SJSA1 (cell line): ENCODE data around the gene RGS3. TPM values are rescaled to one million over a fixed set of nuclear protein-coding genes. Genes with fewer than 3 reads are reported as not detected.

Experiments used
- DNase-seq, 2 experiments: peaks; one replicate each; pipeline ENCODE4 v3.0.0-alpha.2; 2015 to 2020; ENCODE audit warnings: low spot score in 2 of 2, low read depth in 1 of 2
- H3K27ac ChIP-seq: fragments of 250-450 bp; sonication (Bioruptor Pico); 2 replicates; pipeline ENCODE4 v1.5.1; 2020; ENCODE audit warnings: mild to moderate bottlenecking, moderate library complexity
- H3K27me3 ChIP-seq: fragments of 250-450 bp; sonication (Bioruptor Pico); replicated peaks from 2 replicates; pipeline ENCODE4 v1.5.1; 2020; ENCODE audit warnings: mild to moderate bottlenecking, moderate library complexity
- H3K36me3 ChIP-seq: fragments of 250-450 bp; sonication (Bioruptor Pico); 2 replicates; pipeline ENCODE4 v1.5.1; 2020; ENCODE audit warnings: mild to moderate bottlenecking
- H3K4me1 ChIP-seq: fragments of 250-450 bp; sonication (Bioruptor Pico); replicated peaks from 2 replicates; pipeline ENCODE4 v1.6.1; 2021; ENCODE audit warnings: mild to moderate bottlenecking
- H3K4me3 ChIP-seq: fragments of 250-450 bp; sonication (Bioruptor Pico); 2 replicates; pipeline ENCODE4 v1.5.1; 2020; ENCODE audit warnings: mild to moderate bottlenecking
- H3K9me3 ChIP-seq: fragments of 250-450 bp; sonication (Bioruptor Pico); replicated peaks from 2 replicates; pipeline ENCODE4 v1.5.1; 2020; ENCODE audit warnings: mild to moderate bottlenecking
- total RNA-seq: library from RNA; depleted of rRNA; stranded (reverse); fragments of >200 nt; shearing (Covaris generic); gene quantifications from 2 replicates; pipeline ENCODE4 v1.2.3, GENCODE V29; 2014

Gene RGS3
- total RNA-seq, 1 experiment from 2014 or later: 54.8 TPM

GRCh38 chr9:113599646-113600022 is 136.1 kb downstream of the RGS3 start:
- H3K9me3 ChIP-seq: no peaks in the 10 kb centered on the region
- no peak overlapping the region for H3K4me3 ChIP-seq
- peak in 1 of 2 experiments; percentile 70 for DNase-seq
- H3K27ac ChIP-seq: peak overlapping the region; percentile 47
- no peaks in the 10 kb centered on the region for H3K27me3 ChIP-seq
- H3K4me1 ChIP-seq: peaks cover 36% of the 10 kb centered on the region
- H3K36me3 ChIP-seq: peaks cover 42% of the 10 kb centered on the region

- H3K27me3 ChIP-seq: no peaks in the 10 kb centered on the region
- no peak overlapping the region for H3K4me3 ChIP-seq
- no peaks in the 10 kb centered on the region for H3K9me3 ChIP-seq
- H3K4me1 ChIP-seq: peaks cover 30% of the 10 kb centered on the region
- DNase-seq: no peak
- H3K36me3 ChIP-seq: peaks cover 36% of the 10 kb centered on the region
- H3K27ac ChIP-seq: 0 out of 2 replicates have a peak overlapping the region, but pooled peaks have one; percentile 8
Observed at GRCh38 chr9:113600023-113600823, 136.7 kb downstream of the RGS3 start.

- no peak overlapping the region for H3K27ac ChIP-seq
- peaks cover 28% of the 10 kb centered on the region for H3K36me3 ChIP-seq
- H3K4me3 ChIP-seq: no peak overlapping the region
- DNase-seq: no peak
- H3K4me1 ChIP-seq: peaks cover 23% of the 10 kb centered on the region
- H3K27me3 ChIP-seq: no peaks in the 10 kb centered on the region
- no peaks in the 10 kb centered on the region; the same call in 1 of the 2 replicates for H3K9me3 ChIP-seq
Observed at GRCh38 chr9:113600871-113601614, 137.5 kb downstream of the RGS3 start.

- peaks cover 23% of the 10 kb centered on the region for H3K4me1 ChIP-seq
- DNase-seq: no peak
- H3K36me3 ChIP-seq: peaks cover 22% of the 10 kb centered on the region
- H3K27me3 ChIP-seq: no peaks in the 10 kb centered on the region
- no peak overlapping the region for H3K4me3 ChIP-seq
- no peak overlapping the region for H3K27ac ChIP-seq
- no peaks in the 10 kb centered on the region; the same call in 1 of the 2 replicates for H3K9me3 ChIP-seq
Observed at GRCh38 chr9:113601656-113602055, 138.1 kb downstream of the RGS3 start.

GRCh38 chr9:113602126-113603047 is 138.9 kb downstream of the RGS3 start:
- Histone ChIP-seq H3K4me3 (no peak overlapping the region), H3K4me1 (peaks cover 23% of the 10 kb centered on the region), H3K36me3 (peaks cover 14% of the 10 kb centered on the region), H3K9me3 (no peaks in the 10 kb centered on the region; the same call in 1 of the 2 replicates), H3K27me3 (no peaks in the 10 kb centered on the region), H3K27ac (no peak overlapping the region)
- DNase-seq: peak in 1 of 2 experiments; percentile 63

- Histone ChIP-seq H3K36me3 (peaks cover 8% of the 10 kb centered on the region), H3K9me3 (no peaks in the 10 kb centered on the region; the same call in 1 of the 2 replicates), H3K4me1 (peaks cover 23% of the 10 kb centered on the region), H3K27me3 (no peaks in the 10 kb centered on the region), H3K4me3 (no peak overlapping the region), H3K27ac (no peak overlapping the region)
- no peak for DNase-seq
Observed at GRCh38 chr9:113603048-113603375, 139.5 kb downstream of the RGS3 start.

- no peak overlapping the region for H3K4me3 ChIP-seq
- H3K4me1 ChIP-seq: peaks cover 22% of the 10 kb centered on the region
- H3K9me3 ChIP-seq: no peaks in the 10 kb centered on the region; the same call in 1 of the 2 replicates
- peaks cover under 1% of the 10 kb centered on the region; the same call in 1 of the 2 replicates for H3K36me3 ChIP-seq
- no peak overlapping the region for H3K27ac ChIP-seq
- no peak for DNase-seq
- no peaks in the 10 kb centered on the region for H3K27me3 ChIP-seq
Observed at GRCh38 chr9:113603773-113604172, 140.2 kb downstream of the RGS3 start.

- Histone ChIP-seq H3K27ac (no peak overlapping the region), H3K36me3 (no peaks in the 10 kb centered on the region), H3K27me3 (no peaks in the 10 kb centered on the region), H3K9me3 (no peaks in the 10 kb centered on the region; the same call in 1 of the 2 replicates), H3K4me3 (no peak overlapping the region), H3K4me1 (peaks cover 16% of the 10 kb centered on the region)
- DNase-seq: no peak
Observed at GRCh38 chr9:113604393-113604792, 140.9 kb downstream of the RGS3 start.

- no peaks in the 10 kb centered on the region; the same call in 1 of the 2 replicates for H3K9me3 ChIP-seq
- H3K36me3 ChIP-seq: no peaks in the 10 kb centered on the region
- no peak overlapping the region for H3K4me3 ChIP-seq
- DNase-seq: no peak
- peaks cover 14% of the 10 kb centered on the region for H3K4me1 ChIP-seq
- no peak overlapping the region for H3K27ac ChIP-seq
- H3K27me3 ChIP-seq: no peaks in the 10 kb centered on the region
Observed at GRCh38 chr9:113606510-113606909, 143.0 kb downstream of the RGS3 start.

- Histone ChIP-seq H3K4me1 (peaks cover 5% of the 10 kb centered on the region; the same call in 1 of the 2 replicates), H3K27me3 (no peaks in the 10 kb centered on the region), H3K27ac (no peak overlapping the region), H3K36me3 (no peaks in the 10 kb centered on the region), H3K9me3 (no peaks in the 10 kb centered on the region; the same call in 1 of the 2 replicates), H3K4me3 (no peak overlapping the region)
- DNase-seq: no peak
Observed at GRCh38 chr9:113608082-113608685, 144.7 kb downstream of the RGS3 start.

GRCh38 chr9:113609562-113610318 is 146.2 kb downstream of the RGS3 start:
- DNase-seq: no peak
- Histone ChIP-seq H3K27me3 (no peaks in the 10 kb centered on the region), H3K27ac (no peak overlapping the region), H3K4me1 (peaks cover 8% of the 10 kb centered on the region), H3K36me3 (no peaks in the 10 kb centered on the region), H3K4me3 (no peak overlapping the region), H3K9me3 (no peaks in the 10 kb centered on the region; the same call in 1 of the 2 replicates)

- Histone ChIP-seq H3K4me1 (peaks cover 16% of the 10 kb centered on the region), H3K36me3 (no peaks in the 10 kb centered on the region), H3K27me3 (no peaks in the 10 kb centered on the region), H3K4me3 (no peak overlapping the region), H3K27ac (no peak overlapping the region), H3K9me3 (no peaks in the 10 kb centered on the region)
- DNase-seq: no peak
Observed at GRCh38 chr9:113611461-113612215, 148.1 kb downstream of the RGS3 start.
